NCI-H2227 treated with DMSO at 0.1 percent for 48 hours (cell line): Measurements from ENCODE around the gene SLC45A1.

ENCODE experiments used
- DNase-seq: peaks from one replicate; lab custom pipeline; 2025; lab: John Stamatoyannopoulos, UW

Gene SLC45A1

GRCh38 chr1:8311068-8311718, 6.7 kb upstream of the SLC45A1 start:
- no peak for DNase-seq

- no peak for DNase-seq
Measured at GRCh38 chr1:8312235-8313218, 5.4 kb upstream of the SLC45A1 start.

GRCh38 chr1:8313231-8313630, 4.7 kb upstream of the SLC45A1 start:
- DNase-seq: no peak

DNA sequence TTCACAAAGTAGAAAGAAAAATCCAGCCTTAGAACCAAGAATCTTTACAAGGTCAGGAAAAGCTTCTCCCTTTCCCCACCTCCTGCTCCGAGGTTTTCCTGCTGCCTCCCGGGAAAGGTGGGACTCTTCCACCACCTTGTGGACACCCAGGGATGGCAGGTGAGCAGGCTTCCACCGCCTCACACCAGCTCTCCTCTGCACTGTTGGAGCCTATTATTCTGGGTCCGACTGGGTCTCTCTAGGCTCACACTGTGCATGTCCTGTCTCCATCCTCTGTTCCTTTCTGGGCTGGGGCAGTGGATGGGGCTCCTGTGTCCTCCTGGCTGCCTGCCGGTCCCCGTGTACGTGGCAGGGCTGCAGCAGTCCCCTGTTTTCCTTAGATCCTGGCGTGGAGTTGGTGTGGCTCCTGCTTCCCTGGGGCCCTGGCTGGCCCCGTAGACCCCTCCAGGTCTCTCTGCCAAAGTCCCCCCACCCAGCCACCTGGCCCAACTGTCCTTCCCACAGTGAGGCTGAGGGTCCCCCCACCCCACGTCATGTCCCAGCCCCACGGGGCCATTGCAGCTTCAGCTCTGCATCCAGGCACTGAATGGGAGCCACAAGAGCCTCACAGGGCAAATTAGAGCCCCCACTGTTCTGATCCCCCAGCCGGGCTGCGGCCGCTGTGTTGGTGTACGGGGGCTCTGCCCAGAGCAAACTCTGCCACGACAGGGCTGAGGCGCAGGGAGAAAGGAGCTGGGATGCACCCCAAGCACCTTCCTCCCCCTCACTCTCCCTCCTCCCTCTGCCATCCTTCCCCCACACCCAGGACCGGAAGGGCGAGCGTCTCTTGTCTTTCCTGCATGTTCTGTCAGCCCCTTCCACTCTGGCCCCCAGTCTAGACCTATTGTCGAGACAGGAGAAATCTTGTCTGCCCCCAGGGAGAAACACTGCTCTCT, 3.3 kb upstream of the SLC45A1 start:
- peak; percentile 69 for DNase-seq

DNA sequence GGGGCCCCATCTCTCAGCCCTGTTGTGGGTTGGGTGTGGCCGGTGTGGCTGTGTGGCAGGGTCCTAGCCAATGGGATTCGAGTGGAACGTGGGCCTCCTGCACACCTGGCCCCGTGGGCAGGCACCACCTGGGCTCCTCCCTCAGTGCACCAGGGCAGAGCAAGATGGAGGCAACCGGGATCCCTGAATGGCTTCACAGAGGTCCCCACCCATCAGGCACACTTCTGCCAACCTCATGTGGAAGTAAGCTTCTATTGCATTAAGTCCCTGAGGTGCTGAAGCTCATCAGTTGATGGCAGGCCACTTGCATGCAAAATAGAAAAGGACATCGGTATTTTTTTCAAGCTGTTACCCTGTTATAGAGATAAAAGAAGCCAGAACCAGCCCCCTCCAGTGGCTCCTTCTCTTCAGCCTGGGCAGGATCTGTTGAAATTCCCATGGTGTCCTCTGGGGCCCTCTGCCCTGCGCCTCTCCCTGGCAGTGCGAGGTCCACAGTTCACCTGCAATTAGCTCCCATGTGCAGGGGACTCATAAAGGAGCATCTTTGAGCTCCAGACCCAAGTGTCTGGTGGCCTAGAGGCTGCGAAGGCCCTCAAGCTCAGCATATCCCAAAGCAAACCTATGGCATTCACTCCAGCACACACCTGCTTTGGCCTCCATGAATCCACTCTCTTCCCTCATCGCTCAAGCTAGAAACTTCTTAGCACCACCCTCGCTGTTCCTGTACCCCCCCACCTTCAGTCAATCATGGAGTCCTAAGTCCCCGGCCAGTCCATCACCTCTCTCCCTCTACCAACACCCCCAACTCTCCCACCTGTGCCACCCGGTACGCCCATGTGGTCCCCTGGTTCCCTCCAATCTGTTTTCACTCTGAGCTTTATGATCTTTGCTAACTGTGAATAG, 2.1 kb upstream of the SLC45A1 start:
- DNase-seq: no peak

- DNase-seq: peak; percentile 6
Measured at GRCh38 chr1:8318436-8318835, 522 bp downstream of the SLC45A1 start.

DNA sequence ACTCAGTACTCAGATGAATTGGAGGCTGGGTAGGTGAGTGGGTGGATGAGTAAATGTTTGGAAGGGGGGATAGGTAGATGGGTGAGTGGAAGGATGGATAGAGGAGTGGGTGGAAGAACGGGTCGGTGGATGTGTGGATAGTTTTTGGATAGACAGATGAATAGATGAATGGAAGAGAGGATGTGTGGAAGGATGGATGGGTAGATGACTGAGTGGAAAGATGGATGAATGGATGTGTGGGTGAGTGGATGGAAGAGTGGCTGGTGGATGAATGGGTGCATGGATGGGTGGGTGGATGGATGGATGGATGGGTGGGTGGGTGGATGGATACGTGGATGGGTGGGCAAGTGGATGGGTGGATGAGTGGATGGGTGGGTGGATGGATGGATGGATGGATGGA, 3.7 kb downstream of the SLC45A1 start:
- DNase-seq: no peak

DNA sequence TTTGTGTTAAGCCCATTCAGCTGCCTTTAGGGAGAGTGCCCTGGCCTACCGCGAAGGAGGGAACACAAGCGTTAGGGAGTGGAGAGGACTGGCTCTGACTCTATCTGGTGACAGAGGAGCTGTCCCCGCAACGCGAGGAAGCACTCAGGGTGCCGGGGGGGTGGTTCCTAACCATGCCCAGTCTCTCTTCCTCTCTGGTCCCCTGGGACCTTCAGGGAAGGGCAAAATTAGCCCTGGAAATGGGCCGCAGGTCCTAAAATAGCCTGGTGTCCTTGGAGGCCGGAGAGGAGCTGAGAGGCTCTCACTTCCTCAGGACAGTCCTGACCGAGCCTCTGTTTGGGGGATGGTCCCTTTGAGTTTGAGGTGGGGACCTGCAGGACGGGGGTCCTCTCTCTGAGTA, 5.8 kb downstream of the SLC45A1 start:
- no peak for DNase-seq

- DNase-seq: no peak
Measured at GRCh38 chr1:8324176-8324810, 6.4 kb downstream of the SLC45A1 start.

DNA sequence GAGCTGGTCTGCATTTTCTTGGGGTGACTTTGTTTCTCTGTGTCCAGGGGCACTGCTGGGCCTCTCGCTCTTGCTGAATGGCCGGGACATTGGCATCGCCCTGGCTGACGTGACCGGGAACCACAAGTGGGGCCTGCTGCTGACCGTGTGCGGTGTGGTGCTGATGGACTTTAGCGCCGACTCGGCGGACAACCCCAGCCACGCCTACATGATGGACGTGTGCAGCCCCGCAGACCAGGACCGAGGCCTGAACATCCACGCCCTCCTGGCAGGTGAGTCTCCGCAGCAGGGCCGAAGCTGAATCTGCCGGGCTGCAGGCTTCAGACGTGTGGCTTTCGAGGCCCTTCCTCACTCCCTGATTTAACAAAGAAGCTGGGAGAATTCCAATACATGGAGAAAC, 7.9 kb downstream of the SLC45A1 start:
- DNase-seq: no peak

DNA sequence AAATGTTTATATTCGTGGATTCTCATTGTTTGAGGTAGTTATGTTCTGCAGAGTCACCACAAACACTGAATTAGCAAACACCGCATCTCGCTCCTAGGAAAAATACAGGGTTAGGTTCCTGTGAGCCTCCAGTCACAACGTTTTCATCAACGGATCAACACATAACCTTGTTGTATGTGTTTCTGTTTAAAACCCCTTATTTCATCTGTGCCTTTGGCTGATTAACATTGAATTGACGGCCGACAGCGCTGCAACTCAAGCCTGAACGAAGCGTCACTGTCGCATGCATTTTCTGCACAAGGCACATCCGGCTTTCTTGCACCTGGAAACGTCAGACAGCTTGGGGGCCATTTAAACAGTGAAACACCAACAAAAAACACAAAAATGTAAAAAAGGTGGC, 8.4 kb downstream of the SLC45A1 start:
- DNase-seq: no peak

- DNase-seq: no peak
Measured at GRCh38 chr1:8328271-8328670, 10.4 kb downstream of the SLC45A1 start.

DNA sequence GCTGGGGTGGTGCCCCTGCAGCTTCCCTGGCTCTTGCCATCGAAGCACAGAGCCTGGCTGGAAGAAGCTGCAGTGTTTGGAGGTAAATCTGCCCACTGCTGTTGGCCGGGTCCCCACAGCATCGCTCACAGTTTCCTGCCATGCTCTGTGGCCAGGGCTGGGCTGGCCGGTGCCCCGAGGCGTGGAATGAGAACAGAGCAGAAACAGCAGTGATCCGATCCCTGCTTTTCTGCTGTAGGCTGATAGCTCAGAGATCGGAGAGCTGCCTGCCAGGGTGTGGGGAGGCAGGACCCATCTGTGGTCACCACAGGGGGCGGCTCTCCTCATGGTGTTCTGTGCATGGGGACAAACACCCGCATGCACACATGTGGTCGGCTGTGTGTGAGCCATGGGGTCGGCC, 11.5 kb downstream of the SLC45A1 start:
- no peak for DNase-seq

GRCh38 chr1:8329858-8330257, 11.9 kb downstream of the SLC45A1 start:
- no peak for DNase-seq

- no peak for DNase-seq
Measured at GRCh38 chr1:8330271-8331125, 12.6 kb downstream of the SLC45A1 start.

GRCh38 chr1:8332806-8333205, 14.9 kb downstream of the SLC45A1 start:
- no peak for DNase-seq

- DNase-seq: no peak
Measured at GRCh38 chr1:8333246-8333987, 15.5 kb downstream of the SLC45A1 start.

- no peak for DNase-seq
Measured at GRCh38 chr1:8334106-8334851, 16.4 kb downstream of the SLC45A1 start.
